ENCODE measurements around the gene RTN1.

The RTN1 gene

GRCh38 chr14:59622631-59623030 is 247.9 kb downstream of the RTN1 start:
- TF ChIP-seq CTCF (IDR thresholded peaks at IDR 0.05), result no peak
- H3K4me3 ChIP-seq, result no peak overlapping the region
- H3K27ac ChIP-seq, result no peak overlapping the region
- DNase-seq (ENCODE audit: low spot score), result no peak

- TF ChIP-seq CTCF (IDR thresholded peaks at IDR 0.05), result no peak
- Histone ChIP-seq H3K27ac (no peak overlapping the region), H3K4me3 (no peak overlapping the region)
- no peak for DNase-seq (ENCODE audit: low spot score)
Measured at GRCh38 chr14:59619061-59619460, 251.5 kb downstream of the RTN1 start.

GRCh38 chr14:59601056-59601455 is 269.5 kb downstream of the RTN1 start:
- Histone ChIP-seq H3K4me3 (no peak overlapping the region), H3K27ac (no peak overlapping the region)
- DNase-seq (ENCODE audit: low spot score), result no peak
- TF ChIP-seq CTCF (IDR thresholded peaks at IDR 0.05), result no peak

GRCh38 chr14:59600211-59600945 is 270.2 kb downstream of the RTN1 start:
- no peak for TF ChIP-seq CTCF (IDR thresholded peaks at IDR 0.05)
- no peak overlapping the region for H3K4me3 ChIP-seq
- no peak overlapping the region for H3K27ac ChIP-seq
- no peak for DNase-seq (ENCODE audit: low spot score)

- no peak for TF ChIP-seq CTCF (IDR thresholded peaks at IDR 0.05)
- no peak overlapping the region for H3K27ac ChIP-seq
Measured at GRCh38 chr14:59595071-59595470, 275.5 kb downstream of the RTN1 start.

GRCh38 chr14:59591641-59592370 is 278.8 kb downstream of the RTN1 start:
- Histone ChIP-seq H3K4me3 (no peak overlapping the region), H3K27ac (no peak overlapping the region)
- TF ChIP-seq CTCF (IDR thresholded peaks at IDR 0.05), result no peak
- DNase-seq (ENCODE audit: low spot score), result no peak

More at GRCh38 chr14:59595071-59595470, 275.5 kb downstream of the RTN1 start:
- no peak overlapping the region for H3K4me3 ChIP-seq
- no peak for DNase-seq (ENCODE audit: low spot score)

- Histone ChIP-seq H3K27ac (no peak overlapping the region), H3K4me3 (no peak overlapping the region)
- no peak for DNase-seq (ENCODE audit: low spot score)
- no peak for TF ChIP-seq CTCF (IDR thresholded peaks at IDR 0.05)
Measured at GRCh38 chr14:59588101-59588500, 282.5 kb downstream of the RTN1 start.
